B cell (primary cell): ENCODE data around the gene ASTN2.

Experiments used
- CTCF ChIP-seq: fragments of 200-600 bp; IDR thresholded peaks from one replicate; pipeline ENCODE4 v1.8.0; 2022; ENCODE audit warnings: antibody characterized with exemption, mild to moderate bottlenecking
- EZH2 ChIP-seq: IDR thresholded peaks from 2 replicates; pipeline ENCODE4 v1.6.1; 2012; ENCODE audit warnings: borderline replicate concordance, low read depth, mild to moderate bottlenecking, moderate library complexity, low read length; ENCODE audit not compliant: insufficient read depth, poor library complexity, severe bottlenecking

GRCh38 chr9:117286245-117286644 lies 128.6 kb downstream of the ASTN2 start:
- no peak for TF ChIP-seq CTCF
- TF ChIP-seq EZH2: no peak
